ENCODE results near the gene EXOG. TPM values are rescaled to one million over a fixed set of nuclear protein-coding genes. Genes with fewer than 3 reads are reported as not detected.

Gene EXOG
- total RNA-seq, 1 donor from 2014 or later = 8.8 TPM

- Histone ChIP-seq H3K4me1 (no peaks in the 10 kb centered on the region), H3K27me3 (no peaks in the 10 kb centered on the region), H3K27ac (no peak overlapping the region), H3K4me3 (no peak overlapping the region), H3K9me3 (no peaks in the 10 kb centered on the region), H3K36me3 (no peaks in the 10 kb centered on the region)
- no peak for DNase-seq (ENCODE audit: extremely low spot score in 2 of 2)
- TF ChIP-seq POLR2AphosphoS5 (IDR thresholded peaks at IDR 0.05; ENCODE audit: insufficient read depth in 1 of 2, low read depth in 1 of 2) (no peak), POLR2A (IDR thresholded peaks at IDR 0.05) (no peak)
- TF ChIP-seq, protein P1, sequence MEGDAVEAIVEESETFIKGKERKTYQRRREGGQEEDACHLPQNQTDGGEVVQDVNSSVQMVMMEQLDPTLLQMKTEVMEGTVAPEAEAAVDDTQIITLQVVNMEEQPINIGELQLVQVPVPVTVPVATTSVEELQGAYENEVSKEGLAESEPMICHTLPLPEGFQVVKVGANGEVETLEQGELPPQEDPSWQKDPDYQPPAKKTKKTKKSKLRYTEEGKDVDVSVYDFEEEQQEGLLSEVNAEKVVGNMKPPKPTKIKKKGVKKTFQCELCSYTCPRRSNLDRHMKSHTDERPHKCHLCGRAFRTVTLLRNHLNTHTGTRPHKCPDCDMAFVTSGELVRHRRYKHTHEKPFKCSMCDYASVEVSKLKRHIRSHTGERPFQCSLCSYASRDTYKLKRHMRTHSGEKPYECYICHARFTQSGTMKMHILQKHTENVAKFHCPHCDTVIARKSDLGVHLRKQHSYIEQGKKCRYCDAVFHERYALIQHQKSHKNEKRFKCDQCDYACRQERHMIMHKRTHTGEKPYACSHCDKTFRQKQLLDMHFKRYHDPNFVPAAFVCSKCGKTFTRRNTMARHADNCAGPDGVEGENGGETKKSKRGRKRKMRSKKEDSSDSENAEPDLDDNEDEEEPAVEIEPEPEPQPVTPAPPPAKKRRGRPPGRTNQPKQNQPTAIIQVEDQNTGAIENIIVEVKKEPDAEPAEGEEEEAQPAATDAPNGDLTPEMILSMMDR (IDR thresholded peaks at IDR 0.05) = no peak
- intact Hi-C loops (cut with DNase I) = no loop called here
These were observed 65.8 kb downstream of the EXOG start for GRCh38 chr3:38561746-38562466.

DNA sequence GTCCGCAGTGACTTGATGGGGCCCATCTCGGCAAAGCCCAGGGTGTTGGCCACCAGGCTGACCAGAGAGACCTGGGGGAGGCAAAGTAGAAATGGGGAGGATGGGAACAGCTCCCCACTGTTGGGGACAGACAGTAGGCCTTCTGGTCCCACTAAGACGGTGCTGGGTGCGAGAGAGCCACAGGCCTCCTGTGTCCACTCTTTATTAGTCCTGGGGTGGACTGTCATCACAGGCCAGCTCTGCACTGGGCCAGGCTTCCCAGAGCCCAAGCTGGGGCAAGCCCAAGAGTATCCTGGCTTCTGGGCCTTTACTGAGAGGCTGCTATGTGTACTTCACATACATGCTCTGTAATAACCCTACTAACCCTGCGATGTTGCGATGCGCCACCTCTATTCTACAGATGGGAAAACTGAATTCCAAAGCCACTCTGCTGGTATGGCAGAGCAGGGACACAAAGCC, 66.4 kb downstream of the EXOG start:
- Histone ChIP-seq H3K36me3 (no peaks in the 10 kb centered on the region), H3K27me3 (no peaks in the 10 kb centered on the region)
- no peak for DNase-seq (ENCODE audit: extremely low spot score in 2 of 2)

DNA sequence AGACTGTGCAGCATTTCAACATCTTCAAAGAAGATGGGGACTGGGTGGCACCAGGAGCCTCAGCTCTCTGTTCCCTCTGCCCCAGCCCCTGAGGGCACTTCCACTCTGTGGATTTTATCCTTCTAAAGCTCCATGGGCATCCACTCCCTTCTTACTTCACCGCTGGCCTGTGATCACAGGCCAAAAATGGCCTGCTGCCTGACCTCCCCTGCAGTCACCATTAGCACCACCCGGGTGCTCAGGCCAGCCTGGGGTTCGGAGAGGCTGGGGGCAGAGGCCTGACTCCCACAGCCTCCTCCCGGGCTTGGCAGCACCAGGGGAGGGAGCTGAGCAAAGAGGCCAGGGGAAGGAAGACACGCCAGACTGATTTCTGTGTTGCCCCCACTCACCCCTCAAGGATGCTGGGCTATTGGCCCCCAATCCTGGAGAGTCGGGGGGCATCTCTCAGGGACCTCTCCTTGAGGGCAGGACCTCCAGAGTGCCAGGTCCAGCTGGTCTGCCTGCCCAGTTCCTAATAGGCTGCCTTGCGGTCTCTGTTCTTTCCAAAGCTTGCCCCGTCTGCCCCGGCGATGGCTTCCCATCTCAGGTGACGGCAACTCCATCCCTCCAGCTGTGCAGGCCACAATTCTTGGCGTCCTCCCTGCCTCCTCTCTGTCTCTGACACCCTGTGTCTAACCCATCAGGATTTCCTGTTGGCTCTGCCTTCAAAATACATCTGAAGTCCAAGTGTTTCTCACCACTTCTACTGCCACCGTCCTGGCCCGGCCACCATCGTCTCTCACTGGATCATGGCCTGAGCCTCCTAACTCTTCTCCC, 67.1 kb downstream of the EXOG start:
- H3K27ac ChIP-seq = no peak overlapping the region
- no peaks in the 10 kb centered on the region for H3K36me3 ChIP-seq
- no peaks in the 10 kb centered on the region for H3K4me1 ChIP-seq
- no peak overlapping the region for H3K4me3 ChIP-seq
- no peaks in the 10 kb centered on the region for H3K9me3 ChIP-seq
- no peak for DNase-seq (ENCODE audit: extremely low spot score in 2 of 2)
- intact Hi-C loops (cut with DNase I) = no loop called here
- no peaks in the 10 kb centered on the region for H3K27me3 ChIP-seq
- TF ChIP-seq, protein P1 (IDR thresholded peaks at IDR 0.05) = no peak
- no peak for TF ChIP-seq POLR2A (IDR thresholded peaks at IDR 0.05)
- no peak for TF ChIP-seq POLR2AphosphoS5 (IDR thresholded peaks at IDR 0.05; ENCODE audit: insufficient read depth in 1 of 2, low read depth in 1 of 2)

More for the DNA sequence above, 66.4 kb downstream of the EXOG start:
- TF ChIP-seq, protein P1 (IDR thresholded peaks at IDR 0.05) = no peak
- TF ChIP-seq POLR2A (IDR thresholded peaks at IDR 0.05) (no peak), POLR2AphosphoS5 (IDR thresholded peaks at IDR 0.05; ENCODE audit: insufficient read depth in 1 of 2, low read depth in 1 of 2) (no peak)
- Histone ChIP-seq H3K9me3 (no peaks in the 10 kb centered on the region), H3K4me3 (no peak overlapping the region), H3K4me1 (no peaks in the 10 kb centered on the region), H3K27ac (no peak overlapping the region)
- intact Hi-C loops (cut with DNase I) = no loop called here

- Histone ChIP-seq H3K27ac (no peak overlapping the region), H3K9me3 (no peaks in the 10 kb centered on the region), H3K27me3 (no peaks in the 10 kb centered on the region), H3K4me3 (no peak overlapping the region), H3K36me3 (no peaks in the 10 kb centered on the region), H3K4me1 (no peaks in the 10 kb centered on the region)
- DNase-seq (ENCODE audit: extremely low spot score in 2 of 2) = no peak
- TF ChIP-seq, protein P1 (IDR thresholded peaks at IDR 0.05) = no peak
- TF ChIP-seq POLR2AphosphoS5 (IDR thresholded peaks at IDR 0.05; ENCODE audit: insufficient read depth in 1 of 2, low read depth in 1 of 2) (no peak), POLR2A (IDR thresholded peaks at IDR 0.05) (no peak)
- intact Hi-C loops (cut with DNase I) = no loop called here
These were observed 67.7 kb downstream of the EXOG start for GRCh38 chr3:38563886-38564270.
